NCI-H187 treated with DMSO at 0.1 percent for 48 hours (cell line): ENCODE results near the gene WIPF2.
"Not testable (repeated sequence)": the region's sequence is repeated elsewhere in the genome, so short reads cannot be mapped to it uniquely, and the experiment has no call there.

Experiments used
- DNase-seq: peaks from one replicate; lab custom pipeline; 2025; lab: John Stamatoyannopoulos, UW

The WIPF2 gene

GRCh38 chr17:40191237-40192208 lies 27.6 kb upstream of the WIPF2 start:
- peak; percentile 9 for DNase-seq

GRCh38 chr17:40192961-40193360 lies 26.1 kb upstream of the WIPF2 start:
- DNase-seq, result no peak

GRCh38 chr17:40194821-40195220 lies 24.3 kb upstream of the WIPF2 start:
- DNase-seq, result no peak

- DNase-seq, result no peak
Measured at GRCh38 chr17:40197550-40197949, 21.6 kb upstream of the WIPF2 start.

GRCh38 chr17:40197965-40198456 lies 21.1 kb upstream of the WIPF2 start:
- DNase-seq, result not testable (repeated sequence)

- DNase-seq, result no peak
Measured at GRCh38 chr17:40198576-40198975, 20.5 kb upstream of the WIPF2 start.

- no peak for DNase-seq
Measured at GRCh38 chr17:40203131-40203530, 16.0 kb upstream of the WIPF2 start.

- not testable (repeated sequence) for DNase-seq
Measured at GRCh38 chr17:40206193-40206592, 12.9 kb upstream of the WIPF2 start.

GRCh38 chr17:40209404-40210093 lies 9.6 kb upstream of the WIPF2 start:
- no peak for DNase-seq

GRCh38 chr17:40213914-40214313 lies 5.2 kb upstream of the WIPF2 start:
- DNase-seq, result not testable (repeated sequence)

- no peak for DNase-seq
Measured at GRCh38 chr17:40218006-40218739, 931 bp upstream of the WIPF2 start.

- DNase-seq, result peak; percentile 67
Measured at GRCh38 chr17:40219594-40220338, 662 bp downstream of the WIPF2 start.

GRCh38 chr17:40224718-40225550 lies 5.8 kb downstream of the WIPF2 start:
- DNase-seq, result no peak

- not testable (repeated sequence) for DNase-seq
Measured at GRCh38 chr17:40229146-40229545, 10.0 kb downstream of the WIPF2 start.

GRCh38 chr17:40230670-40231069 lies 11.6 kb downstream of the WIPF2 start:
- DNase-seq, result no peak

- not testable (repeated sequence) for DNase-seq
Measured at GRCh38 chr17:40231928-40232327, 12.8 kb downstream of the WIPF2 start.

GRCh38 chr17:40241252-40241834 lies 22.2 kb downstream of the WIPF2 start:
- DNase-seq, result no peak

- no peak for DNase-seq
Measured at GRCh38 chr17:40242774-40243173, 23.7 kb downstream of the WIPF2 start.

GRCh38 chr17:40243761-40244160 lies 24.7 kb downstream of the WIPF2 start:
- DNase-seq, result no peak

- DNase-seq, result no peak
Measured at GRCh38 chr17:40244255-40244654, 25.2 kb downstream of the WIPF2 start.
